ENCODE measurements around the gene GLRA1. TPM values are rescaled to one million over a fixed set of nuclear protein-coding genes. Genes with fewer than 3 reads are reported as not detected.

The GLRA1 gene
- total and polyA plus RNA-seq, 2 donors from 2014 or later: not detected

- Histone ChIP-seq H3K9me3 (ENCODE audit: control insufficient read depth in 2 of 3, insufficient read depth in 1 of 3, low read length in 3 of 3) (no peaks in the 10 kb centered on the region), H3K9ac (ENCODE audit: low read length in 3 of 3) (no peak overlapping the region), H3K27ac (ENCODE audit: low read depth in 2 of 2, low read length in 2 of 2) (no peak overlapping the region), H3K36me3 (ENCODE audit: control insufficient read depth in 2 of 3, insufficient read depth in 3 of 3, low read length in 3 of 3) (peaks cover 25 to 75% (median 46%) of the 10 kb centered on the region in 3 donors), H3K4me3 (ENCODE audit: low read length in 3 of 3) (no peak overlapping the region), H3K27me3 (ENCODE audit: control insufficient read depth, insufficient read depth, low read length) (no peaks in the 10 kb centered on the region), H3K4me1 (ENCODE audit: control insufficient read depth in 2 of 3, insufficient read depth in 2 of 3, low read depth in 1 of 3, low read length in 3 of 3) (no peaks in the 10 kb centered on the region)
- DNase-seq (no peak), FAIRE-seq (no peak)
- intact Hi-C loops (cut with DNase I): no loop called here
- TF ChIP-seq CTCF (IDR thresholded peaks at IDR 0.05; ENCODE audit: borderline replicate concordance, extremely low read depth, insufficient read depth): no peak
Observed at GRCh38 chr5:151799407-151799806, 125.2 kb downstream of the GLRA1 start.

GRCh38 chr5:151798674-151799073 lies 126.0 kb downstream of the GLRA1 start:
- FAIRE-seq (no peak), DNase-seq (no peak)
- no peak for TF ChIP-seq CTCF (IDR thresholded peaks at IDR 0.05; ENCODE audit: borderline replicate concordance, extremely low read depth, insufficient read depth)
- H3K9ac ChIP-seq (ENCODE audit: low read length in 3 of 3): no peak overlapping the region
- no peak overlapping the region for H3K27ac ChIP-seq (ENCODE audit: low read depth in 2 of 2, low read length in 2 of 2)
- no peaks in the 10 kb centered on the region for H3K4me1 ChIP-seq (ENCODE audit: control insufficient read depth in 2 of 3, insufficient read depth in 2 of 3, low read depth in 1 of 3, low read length in 3 of 3)
- intact Hi-C loops (cut with DNase I): no loop called here
- H3K36me3 ChIP-seq (ENCODE audit: control insufficient read depth in 2 of 3, insufficient read depth in 3 of 3, low read length in 3 of 3): peaks cover 26 to 74% (median 48%) of the 10 kb centered on the region in 3 donors
- no peaks in the 10 kb centered on the region for H3K27me3 ChIP-seq (ENCODE audit: control insufficient read depth, insufficient read depth, low read length)
- H3K9me3 ChIP-seq (ENCODE audit: control insufficient read depth in 2 of 3, insufficient read depth in 1 of 3, low read length in 3 of 3): no peaks in the 10 kb centered on the region
- no peak overlapping the region for H3K4me3 ChIP-seq (ENCODE audit: low read length in 3 of 3)

GRCh38 chr5:151795426-151795825 lies 129.2 kb downstream of the GLRA1 start:
- H3K4me1 ChIP-seq (ENCODE audit: control insufficient read depth in 2 of 3, insufficient read depth in 2 of 3, low read depth in 1 of 3, low read length in 3 of 3): no peaks in the 10 kb centered on the region
- no peaks in the 10 kb centered on the region for H3K9me3 ChIP-seq (ENCODE audit: control insufficient read depth in 2 of 3, insufficient read depth in 1 of 3, low read length in 3 of 3)
- H3K27ac ChIP-seq (ENCODE audit: low read depth in 2 of 2, low read length in 2 of 2): no peak overlapping the region
- TF ChIP-seq CTCF (IDR thresholded peaks at IDR 0.05; ENCODE audit: borderline replicate concordance, extremely low read depth, insufficient read depth): no peak
- intact Hi-C loops (cut with DNase I): no loop called here
- H3K36me3 ChIP-seq (ENCODE audit: control insufficient read depth in 2 of 3, insufficient read depth in 3 of 3, low read length in 3 of 3): peaks cover 28 to 84% (median 45%) of the 10 kb centered on the region in 3 donors
- no peak overlapping the region for H3K9ac ChIP-seq (ENCODE audit: low read length in 3 of 3)
- FAIRE-seq: no peak
- H3K4me3 ChIP-seq (ENCODE audit: low read length in 3 of 3): no peak overlapping the region
- no peaks in the 10 kb centered on the region for H3K27me3 ChIP-seq (ENCODE audit: control insufficient read depth, insufficient read depth, low read length)
- DNase-seq: no peak

- Histone ChIP-seq H3K27ac (ENCODE audit: low read depth in 2 of 2, low read length in 2 of 2) (no peak overlapping the region), H3K9ac (ENCODE audit: low read length in 3 of 3) (no peak overlapping the region), H3K27me3 (ENCODE audit: control insufficient read depth, insufficient read depth, low read length) (no peaks in the 10 kb centered on the region), H3K4me3 (ENCODE audit: low read length in 3 of 3) (no peak overlapping the region), H3K4me1 (ENCODE audit: control insufficient read depth in 2 of 3, insufficient read depth in 2 of 3, low read depth in 1 of 3, low read length in 3 of 3) (no peaks in the 10 kb centered on the region), H3K36me3 (ENCODE audit: control insufficient read depth in 2 of 3, insufficient read depth in 3 of 3, low read length in 3 of 3) (peaks cover 22 to 72% (median 38%) of the 10 kb centered on the region in 3 donors), H3K9me3 (ENCODE audit: control insufficient read depth in 2 of 3, insufficient read depth in 1 of 3, low read length in 3 of 3) (no peaks in the 10 kb centered on the region)
- no peak for TF ChIP-seq CTCF (IDR thresholded peaks at IDR 0.05; ENCODE audit: borderline replicate concordance, extremely low read depth, insufficient read depth)
- intact Hi-C loops (cut with DNase I): no loop called here
- no peak for DNase-seq
- FAIRE-seq: no peak
Observed at GRCh38 chr5:151793358-151793757, 131.3 kb downstream of the GLRA1 start.
